Esophagus muscularis mucosa (tissue), 4 donors: ENCODE results near the gene RAPGEF2.

Experiments used
- CTCF ChIP-seq, 3 experiments: fragments of 200-600 bp in 2 of 3; fragments of 450-650 bp in 1 of 3; sonication (generic) in 2 of 3; IDR thresholded peaks; one replicate each; pipeline ENCODE4 v1.5.1; 2017 to 2019; ENCODE audit warnings: antibody characterized with exemption in 3 of 3, mild to moderate bottlenecking in 2 of 3, moderate library complexity in 1 of 3
- EP300 ChIP-seq: sonication (generic); formaldehyde crosslinking; IDR thresholded peaks from one replicate; pipeline ENCODE4 v1.6.1; 2017; ENCODE audit warnings: antibody characterized with exemption
- POLR2A ChIP-seq: fragments of 450-650 bp; IDR thresholded peaks from one replicate; pipeline ENCODE4 v1.6.1; 2017; ENCODE audit warnings: antibody characterized with exemption, moderate library complexity, mild to moderate bottlenecking, low read depth

DNA sequence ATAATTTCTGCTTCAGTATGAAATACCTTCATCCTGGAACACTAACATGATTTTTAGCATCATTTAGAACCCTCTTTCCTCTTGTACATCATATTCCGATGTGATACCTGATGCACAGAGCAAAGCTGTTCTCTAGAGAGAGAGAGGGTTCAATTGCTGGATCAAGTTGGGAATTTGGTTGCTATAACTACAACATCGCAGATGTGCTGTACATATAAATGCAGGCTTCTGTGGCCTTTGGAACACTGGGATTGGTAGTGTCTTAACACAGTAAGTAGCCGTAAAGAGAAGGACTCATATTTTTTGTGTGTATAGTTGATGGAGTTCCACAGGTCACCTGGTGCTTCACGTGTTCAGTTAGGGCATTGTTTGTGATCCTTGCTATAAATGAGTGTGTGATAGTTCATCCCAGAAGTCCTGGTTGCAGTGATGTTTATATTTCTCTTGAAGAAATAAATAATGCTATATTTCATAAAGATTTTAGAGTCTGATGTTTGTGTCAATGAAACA is 119.2 kb downstream of the RAPGEF2 start:
- TF ChIP-seq CTCF (IDR thresholded peaks at IDR 0.05) (no peak), POLR2A (no peak), EP300 (no peak)
